Gastrocnemius medialis (tissue), 4 donors: ENCODE measurements around the gene TSSK6.

ENCODE experiments used
- CTCF ChIP-seq, 5 experiments: fragments of 450-650 bp in 3 of 5; fragments of 200-600 bp in 2 of 5; sonication (generic) in 2 of 5; IDR thresholded peaks in 4 of 5; conservative IDR thresholded peaks in 1 of 5; 1 replicate in 4 of 5; 2 replicates in 1 of 5; pipeline ENCODE4 v1.5.1; 2016 to 2019; ENCODE audit warnings: antibody characterized with exemption in 5 of 5, mild to moderate bottlenecking in 3 of 5, moderate library complexity in 3 of 5
- POLR2A ChIP-seq, 2 donors: fragments of 450-650 bp; IDR thresholded peaks; one replicate each; pipeline ENCODE4 v1.6.1; 2017; ENCODE audit warnings: antibody characterized with exemption in 2 of 2, mild to moderate bottlenecking in 2 of 2, moderate library complexity in 2 of 2

- TF ChIP-seq CTCF (IDR thresholded peaks at IDR 0.05 in 4 of 5, conservative IDR thresholded peaks at IDR 0.05 in 1 of 5) (no peak), POLR2A (IDR thresholded peaks at IDR 0.05) (no peak)
Observed at GRCh38 chr19:19464339-19465098, 50.8 kb downstream of the TSSK6 start.
